Astrocyte of the cerebellum (primary cell): Measurements from ENCODE around the gene CIITA.
A peak's percentile ranks its signal among the peaks of the same experiment; 100 is the strongest.

Source experiments
- DNase-seq: peaks from one replicate; pipeline ENCODE4 v3.0.0-alpha.2; 2011; ENCODE audit warnings: low read depth
- H3K4me3 ChIP-seq: 2 replicates; pipeline ENCODE4 v1.5.1; 2011; ENCODE audit warnings: mild to moderate bottlenecking, low read depth, low read length, moderate library complexity
- in situ Hi-C: cut with HindIII; loops from 2 replicates; pipeline ENCODE4 v1.10.0; 2017; ENCODE audit warnings: low sequenced_read_pairs
- TF ChIP-seq, protein P1 (sequence below): IDR thresholded peaks from 2 replicates; pipeline ENCODE4 v1.5.1; 2012; ENCODE audit warnings: low read length, low read depth, moderate library complexity, mild to moderate bottlenecking; ENCODE audit errors: missing control alignments

The CIITA gene

DNA sequence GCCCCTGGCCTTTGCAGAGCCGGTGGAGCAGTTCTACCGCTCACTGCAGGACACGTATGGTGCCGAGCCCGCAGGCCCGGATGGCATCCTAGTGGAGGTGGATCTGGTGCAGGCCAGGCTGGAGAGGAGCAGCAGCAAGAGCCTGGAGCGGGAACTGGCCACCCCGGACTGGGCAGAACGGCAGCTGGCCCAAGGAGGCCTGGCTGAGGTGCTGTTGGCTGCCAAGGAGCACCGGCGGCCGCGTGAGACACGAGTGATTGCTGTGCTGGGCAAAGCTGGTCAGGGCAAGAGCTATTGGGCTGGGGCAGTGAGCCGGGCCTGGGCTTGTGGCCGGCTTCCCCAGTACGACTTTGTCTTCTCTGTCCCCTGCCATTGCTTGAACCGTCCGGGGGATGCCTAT, 29.5 kb downstream of the CIITA start:
- in situ Hi-C loops = no loop called here
- no peak overlapping the region for H3K4me3 ChIP-seq
- DNase-seq = no peak
- TF ChIP-seq, protein P1, sequence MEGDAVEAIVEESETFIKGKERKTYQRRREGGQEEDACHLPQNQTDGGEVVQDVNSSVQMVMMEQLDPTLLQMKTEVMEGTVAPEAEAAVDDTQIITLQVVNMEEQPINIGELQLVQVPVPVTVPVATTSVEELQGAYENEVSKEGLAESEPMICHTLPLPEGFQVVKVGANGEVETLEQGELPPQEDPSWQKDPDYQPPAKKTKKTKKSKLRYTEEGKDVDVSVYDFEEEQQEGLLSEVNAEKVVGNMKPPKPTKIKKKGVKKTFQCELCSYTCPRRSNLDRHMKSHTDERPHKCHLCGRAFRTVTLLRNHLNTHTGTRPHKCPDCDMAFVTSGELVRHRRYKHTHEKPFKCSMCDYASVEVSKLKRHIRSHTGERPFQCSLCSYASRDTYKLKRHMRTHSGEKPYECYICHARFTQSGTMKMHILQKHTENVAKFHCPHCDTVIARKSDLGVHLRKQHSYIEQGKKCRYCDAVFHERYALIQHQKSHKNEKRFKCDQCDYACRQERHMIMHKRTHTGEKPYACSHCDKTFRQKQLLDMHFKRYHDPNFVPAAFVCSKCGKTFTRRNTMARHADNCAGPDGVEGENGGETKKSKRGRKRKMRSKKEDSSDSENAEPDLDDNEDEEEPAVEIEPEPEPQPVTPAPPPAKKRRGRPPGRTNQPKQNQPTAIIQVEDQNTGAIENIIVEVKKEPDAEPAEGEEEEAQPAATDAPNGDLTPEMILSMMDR = no peak

DNA sequence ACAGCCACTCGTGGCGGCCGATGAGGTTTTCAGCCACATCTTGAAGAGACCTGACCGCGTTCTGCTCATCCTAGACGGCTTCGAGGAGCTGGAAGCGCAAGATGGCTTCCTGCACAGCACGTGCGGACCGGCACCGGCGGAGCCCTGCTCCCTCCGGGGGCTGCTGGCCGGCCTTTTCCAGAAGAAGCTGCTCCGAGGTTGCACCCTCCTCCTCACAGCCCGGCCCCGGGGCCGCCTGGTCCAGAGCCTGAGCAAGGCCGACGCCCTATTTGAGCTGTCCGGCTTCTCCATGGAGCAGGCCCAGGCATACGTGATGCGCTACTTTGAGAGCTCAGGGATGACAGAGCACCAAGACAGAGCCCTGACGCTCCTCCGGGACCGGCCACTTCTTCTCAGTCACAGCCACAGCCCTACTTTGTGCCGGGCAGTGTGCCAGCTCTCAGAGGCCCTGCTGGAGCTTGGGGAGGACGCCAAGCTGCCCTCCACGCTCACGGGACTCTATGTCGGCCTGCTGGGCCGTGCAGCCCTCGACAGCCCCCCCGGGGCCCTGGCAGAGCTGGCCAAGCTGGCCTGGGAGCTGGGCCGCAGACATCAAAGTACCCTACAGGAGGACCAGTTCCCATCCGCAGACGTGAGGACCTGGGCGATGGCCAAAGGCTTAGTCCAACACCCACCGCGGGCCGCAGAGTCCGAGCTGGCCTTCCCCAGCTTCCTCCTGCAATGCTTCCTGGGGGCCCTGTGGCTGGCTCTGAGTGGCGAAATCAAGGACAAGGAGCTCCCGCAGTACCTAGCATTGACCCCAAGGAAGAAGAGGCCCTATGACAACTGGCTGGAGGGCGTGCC, 30.1 kb downstream of the CIITA start:
- in situ Hi-C loops = no loop called here
- no peak for DNase-seq
- TF ChIP-seq, protein P1 = no peak
- no peak overlapping the region for H3K4me3 ChIP-seq

DNA sequence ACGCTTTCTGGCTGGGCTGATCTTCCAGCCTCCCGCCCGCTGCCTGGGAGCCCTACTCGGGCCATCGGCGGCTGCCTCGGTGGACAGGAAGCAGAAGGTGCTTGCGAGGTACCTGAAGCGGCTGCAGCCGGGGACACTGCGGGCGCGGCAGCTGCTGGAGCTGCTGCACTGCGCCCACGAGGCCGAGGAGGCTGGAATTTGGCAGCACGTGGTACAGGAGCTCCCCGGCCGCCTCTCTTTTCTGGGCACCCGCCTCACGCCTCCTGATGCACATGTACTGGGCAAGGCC, 30.7 kb downstream of the CIITA start:
- no peak for DNase-seq
- in situ Hi-C loops = no loop called here
- TF ChIP-seq, protein P1 = no peak
- H3K4me3 ChIP-seq = no peak overlapping the region

GRCh38 chr16:10911267-10911666, 34.3 kb downstream of the CIITA start:
- in situ Hi-C loops = no loop called here
- TF ChIP-seq, protein P1 = no peak
- no peak for DNase-seq
- no peak overlapping the region for H3K4me3 ChIP-seq

GRCh38 chr16:10916534-10916933, 39.5 kb downstream of the CIITA start:
- TF ChIP-seq, protein P1 = no peak
- no peak overlapping the region for H3K4me3 ChIP-seq
- no peak for DNase-seq
- in situ Hi-C loops = no loop called here

GRCh38 chr16:10918294-10919002, 41.4 kb downstream of the CIITA start:
- peak; percentile 93 for DNase-seq
- TF ChIP-seq, protein P1 = peak; percentile 100
- in situ Hi-C loops = no loop called here
- peak overlapping the region; percentile 5 for H3K4me3 ChIP-seq
